ENCODE data around the gene GIT2. TPM values are rescaled to one million over a fixed set of nuclear protein-coding genes. Genes with fewer than 3 reads are reported as not detected.

The GIT2 gene
- total and polyA plus RNA-seq, 2 of the 13 experiments (the other 11 are each of a cell fraction or from before 2014, with no cell fraction given), result 18.4 to 19.8 TPM

- 0 out of 2 replicates have a peak, but pooled peaks have one; percentile 27 for TF ChIP-seq ZNF598 (CRISPR knock-in tag; IDR thresholded peaks at IDR 0.05; ENCODE audit: borderline replicate concordance)
- TF ChIP-seq ZNF747 (CRISPR knock-in tag; IDR thresholded peaks at IDR 0.05; ENCODE audit: borderline replicate concordance), result no peak; the same call in 1 of the 2 replicates
- TF ChIP-seq REST (IDR thresholded peaks at IDR 0.05; ENCODE audit: borderline replicate concordance in 1 of 2, low read depth in 1 of 2, low read length in 2 of 2), result no peak
- TF ChIP-seq SALL2 (CRISPR knock-in tag; IDR thresholded peaks at IDR 0.05), result no peak
- TF ChIP-seq ATF4 (CRISPR knock-in tag; IDR thresholded peaks at IDR 0.05), result peak in 1 of 2 experiments; percentile 52; a peak in 1 of 4 replicates
- 0 out of 2 replicates have a peak, but pooled peaks have one; percentile 53 for TF ChIP-seq KLF13 (CRISPR knock-in tag; IDR thresholded peaks at IDR 0.05)
- TF ChIP-seq NR2F1 (CRISPR knock-in tag; IDR thresholded peaks at IDR 0.05), result no peak
- no peak for TF ChIP-seq CEBPG (CRISPR knock-in tag; IDR thresholded peaks at IDR 0.05)
- TF ChIP-seq ZSCAN20 (CRISPR knock-in tag; IDR thresholded peaks at IDR 0.05; ENCODE audit: borderline replicate concordance), result no peak
- TF ChIP-seq ZNF710 (CRISPR knock-in tag; IDR thresholded peaks at IDR 0.05; ENCODE audit: borderline replicate concordance), result peak; percentile 85; the same call in 1 of the 2 replicates
- no peak for TF ChIP-seq FOXK2 (IDR thresholded peaks at IDR 0.05)
- TF ChIP-seq RAD51 (IDR thresholded peaks at IDR 0.05; ENCODE audit: borderline replicate concordance), result peak; percentile 90; the same call in 1 of the 2 replicates
- TF ChIP-seq ZNF644 (CRISPR knock-in tag; IDR thresholded peaks at IDR 0.05; ENCODE audit: low read depth), result no peak
- TF ChIP-seq MATR3 (CRISPR knock-in tag; IDR thresholded peaks at IDR 0.05), result no peak
- TF ChIP-seq ZGPAT (CRISPR knock-in tag; IDR thresholded peaks at IDR 0.05), result peak; percentile 68; the same call in 1 of the 2 replicates
- peak; percentile 86 for TF ChIP-seq ZNF770 (CRISPR knock-in tag; IDR thresholded peaks at IDR 0.05)
- no peak for TF ChIP-seq ZNF282 (IDR thresholded peaks at IDR 0.05; ENCODE audit: partially characterized antibody)
- no peak; the same call in 1 of the 2 replicates for TF ChIP-seq AKAP8 (CRISPR knock-in tag; IDR thresholded peaks at IDR 0.05)
- peak; percentile 76; the same call in 1 of the 2 replicates for TF ChIP-seq SNAPC2 (CRISPR knock-in tag; IDR thresholded peaks at IDR 0.05)
These were observed at the start of gene GIT2 (continued) for GRCh38 chr12:109995686-109996482.

Data from HepG2 (cell line).